ENCODE results near the gene EPS8L1.
"Not testable (repeated sequence)": the region's sequence is repeated elsewhere in the genome, so short reads cannot be mapped to it uniquely, and the experiment has no call there.

Gene EPS8L1

DNA sequence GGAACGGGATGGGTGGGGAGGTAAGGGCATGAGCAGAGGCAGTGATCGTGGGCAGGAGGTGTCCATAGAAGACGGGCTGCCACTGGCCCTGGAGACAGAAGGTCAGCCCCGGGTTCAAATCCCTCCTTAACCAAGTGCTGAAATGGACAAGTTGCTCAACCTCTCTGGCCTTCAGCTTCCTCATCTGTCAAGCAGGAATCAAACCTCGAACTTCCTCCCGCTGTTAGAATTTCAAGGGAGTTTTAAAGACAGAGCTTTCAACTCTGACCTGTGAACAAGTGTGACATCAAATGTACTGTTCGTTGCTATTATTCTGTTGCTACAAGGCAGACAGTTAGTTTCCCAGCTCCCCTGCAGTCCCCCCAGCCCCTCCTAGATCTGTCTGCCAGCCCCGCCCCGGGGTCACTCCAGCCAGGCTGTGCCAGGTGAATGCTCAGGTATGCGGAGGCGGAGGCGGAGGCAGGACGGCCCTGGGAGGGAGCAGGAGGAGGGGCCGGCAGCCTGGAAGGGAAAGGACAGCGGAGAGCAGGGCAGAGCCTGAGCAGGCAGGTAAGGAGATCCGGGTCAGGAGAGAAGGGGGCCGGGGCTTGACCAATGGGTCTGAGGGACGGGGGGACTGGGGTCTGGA lies at the start of gene EPS8L1:
Gene EPS8L1, plus strand, starts transcription at position 499 of the 628 bp plus-strand sequence. CDS start 576 bp downstream, outside the sequence.
- no peak for DNase-seq (ENCODE audit: low spot score)

- DNase-seq (ENCODE audit: low spot score), result not testable (repeated sequence)
Observed at GRCh38 chr19:55027140-55027471, 48.6 kb upstream of the EPS8L1 start.

GRCh38 chr19:55027472-55028337 lies 48.0 kb upstream of the EPS8L1 start:
- no peak for DNase-seq (ENCODE audit: low spot score)

DNA sequence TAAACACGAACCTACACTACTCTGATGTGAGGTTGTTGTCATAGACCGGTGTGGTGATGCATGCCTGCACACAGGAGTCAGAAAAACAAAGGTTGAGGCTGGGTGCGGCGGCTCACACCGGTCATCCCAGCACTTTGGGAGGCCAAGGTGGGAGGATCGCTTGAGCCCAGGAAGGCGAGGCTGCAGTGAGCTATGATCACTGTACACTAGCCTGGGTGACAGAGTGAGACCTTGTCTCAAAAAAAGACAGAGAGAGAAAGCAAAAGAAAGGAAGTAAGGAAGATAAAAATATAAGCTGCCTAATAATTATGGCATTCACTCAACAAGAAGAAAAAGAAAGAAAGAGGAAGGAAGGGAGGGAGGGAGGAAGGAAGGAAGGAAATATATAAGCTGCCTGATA lies 46.9 kb upstream of the EPS8L1 start:
- no peak for DNase-seq (ENCODE audit: low spot score)

- no peak for DNase-seq (ENCODE audit: low spot score)
Observed at GRCh38 chr19:55031178-55031577, 44.5 kb upstream of the EPS8L1 start.

GRCh38 chr19:55032170-55032800 lies 43.4 kb upstream of the EPS8L1 start:
- no peak for DNase-seq (ENCODE audit: low spot score)

DNA sequence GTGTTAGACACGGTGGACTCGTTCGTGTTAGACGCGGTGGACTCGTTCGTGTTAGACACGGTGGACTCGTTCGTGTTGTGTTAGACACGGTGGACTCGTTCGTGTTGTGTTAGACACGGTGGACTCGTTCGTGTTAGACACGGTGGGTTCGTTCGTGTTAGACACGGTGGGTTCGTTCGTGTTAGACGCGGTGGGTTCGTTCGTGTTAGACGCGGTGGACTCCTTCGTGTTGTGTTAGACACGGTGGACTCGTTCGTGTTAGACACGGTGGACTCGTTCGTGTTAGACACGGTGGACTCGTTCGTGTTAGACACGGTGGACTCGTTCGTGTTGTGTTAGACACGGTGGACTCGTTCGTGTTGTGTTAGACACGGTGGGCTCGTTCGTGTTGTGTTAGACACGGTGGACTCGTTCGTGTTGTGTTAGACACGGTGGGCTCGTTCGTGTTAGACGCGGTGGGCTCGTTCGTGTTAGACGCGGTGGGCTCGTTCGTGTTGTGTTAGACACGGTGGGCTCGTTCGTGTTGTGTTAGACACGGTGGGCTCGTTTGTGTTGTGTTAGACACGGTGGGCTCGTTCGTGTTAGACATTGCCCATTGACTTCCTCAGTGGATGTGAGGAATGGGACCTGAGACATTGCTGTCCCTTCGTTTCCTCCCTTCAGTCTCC lies 42.6 kb upstream of the EPS8L1 start:
- DNase-seq (ENCODE audit: low spot score), result not testable (repeated sequence)

DNA sequence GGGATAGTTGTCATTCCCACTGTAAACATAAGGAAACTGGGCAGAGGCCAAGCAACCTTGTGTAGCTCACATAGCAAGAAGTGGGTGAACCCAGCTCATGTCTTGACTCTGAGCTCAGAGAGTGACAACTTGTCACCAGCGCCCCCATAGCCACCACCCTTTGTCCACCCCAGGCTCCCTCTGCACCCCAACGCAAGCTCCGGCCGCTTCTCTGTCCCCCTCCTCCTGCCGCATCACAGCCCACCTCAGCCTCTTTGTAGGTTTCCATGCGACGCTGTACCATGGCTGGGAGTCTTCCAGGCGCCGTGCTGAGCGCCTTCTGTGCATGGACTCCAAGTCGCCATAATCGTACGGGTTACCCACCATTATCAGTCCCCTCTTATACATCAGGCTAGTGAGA lies 40.9 kb upstream of the EPS8L1 start:
- DNase-seq (ENCODE audit: low spot score), result no peak

- no peak for DNase-seq (ENCODE audit: low spot score)
Observed at GRCh38 chr19:55036058-55036457, 39.6 kb upstream of the EPS8L1 start.

- DNase-seq (ENCODE audit: low spot score), result not testable (repeated sequence)
Observed at GRCh38 chr19:55037603-55038002, 38.1 kb upstream of the EPS8L1 start.

- DNase-seq (ENCODE audit: low spot score), result not testable (repeated sequence)
Observed at GRCh38 chr19:55040654-55041053, 35.0 kb upstream of the EPS8L1 start.

DNA sequence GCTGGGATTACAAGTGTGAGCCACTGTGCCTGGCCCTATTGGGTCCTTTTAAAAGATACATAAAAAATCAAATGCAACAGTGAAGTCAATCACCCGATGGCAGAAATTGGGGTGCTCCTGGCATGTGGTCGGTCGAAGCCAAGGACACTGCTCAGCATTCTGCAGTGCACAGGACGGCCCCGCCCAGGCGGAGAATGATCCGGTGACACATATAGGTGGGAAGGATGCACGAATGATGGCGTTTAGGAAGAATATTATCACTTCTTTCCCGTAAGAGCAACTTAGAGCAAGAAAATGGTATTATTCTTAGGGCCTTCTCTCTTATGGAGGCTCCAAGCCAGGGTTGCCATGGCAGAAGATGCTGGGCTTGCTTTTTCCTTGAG lies 34.4 kb upstream of the EPS8L1 start:
- DNase-seq (ENCODE audit: low spot score), result no peak

DNA sequence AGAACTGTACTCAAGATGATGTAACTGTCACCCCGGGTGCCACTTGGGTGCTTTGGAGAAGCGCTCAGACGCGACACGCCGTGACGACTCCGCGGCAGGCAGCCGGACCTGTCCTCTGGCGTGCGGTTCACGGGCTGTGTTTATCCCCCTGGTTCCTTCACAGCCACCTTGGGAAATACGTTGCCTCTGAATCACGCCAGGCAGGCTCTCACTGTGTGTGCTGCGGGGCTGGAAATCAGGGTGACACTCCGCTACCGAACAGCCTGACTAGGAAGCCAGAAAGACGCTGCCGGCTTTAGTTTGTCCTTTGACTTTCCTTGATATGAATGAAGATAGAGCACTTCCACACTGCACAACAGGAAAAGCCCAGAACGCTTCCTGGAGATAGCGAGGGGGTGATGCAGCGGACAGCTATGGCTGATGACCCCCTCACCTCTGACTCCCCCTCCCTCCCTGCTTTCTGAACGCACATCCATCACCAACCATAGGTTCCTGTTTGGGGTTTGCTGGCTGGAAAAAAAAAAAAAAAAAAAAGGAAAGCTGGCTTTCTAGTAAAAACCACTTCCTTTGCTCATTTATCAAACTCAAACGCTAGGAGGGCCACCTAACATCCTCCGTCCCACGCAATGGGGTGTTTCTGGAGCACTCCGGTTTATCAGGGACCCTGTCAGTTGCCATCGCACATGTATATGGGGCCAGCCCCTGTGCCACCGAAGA lies 33.9 kb upstream of the EPS8L1 start:
- DNase-seq (ENCODE audit: low spot score), result no peak

DNA sequence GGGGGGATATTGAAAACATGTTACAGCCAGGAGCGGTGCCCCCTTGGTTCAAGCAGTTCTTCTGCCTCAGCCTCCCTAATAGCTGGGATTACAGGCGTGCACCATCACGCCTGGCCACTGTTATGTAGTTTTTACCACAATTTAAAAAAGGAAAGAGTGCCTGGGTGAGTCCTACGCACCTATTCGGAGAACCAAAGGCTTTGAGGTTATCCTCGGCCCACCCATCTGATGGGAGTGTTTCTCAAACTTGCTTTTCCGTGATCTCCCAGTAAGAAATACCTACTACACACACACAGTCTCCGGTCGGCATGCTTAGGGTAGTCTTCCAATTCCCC lies 33.4 kb upstream of the EPS8L1 start:
- no peak for DNase-seq (ENCODE audit: low spot score)

DNA sequence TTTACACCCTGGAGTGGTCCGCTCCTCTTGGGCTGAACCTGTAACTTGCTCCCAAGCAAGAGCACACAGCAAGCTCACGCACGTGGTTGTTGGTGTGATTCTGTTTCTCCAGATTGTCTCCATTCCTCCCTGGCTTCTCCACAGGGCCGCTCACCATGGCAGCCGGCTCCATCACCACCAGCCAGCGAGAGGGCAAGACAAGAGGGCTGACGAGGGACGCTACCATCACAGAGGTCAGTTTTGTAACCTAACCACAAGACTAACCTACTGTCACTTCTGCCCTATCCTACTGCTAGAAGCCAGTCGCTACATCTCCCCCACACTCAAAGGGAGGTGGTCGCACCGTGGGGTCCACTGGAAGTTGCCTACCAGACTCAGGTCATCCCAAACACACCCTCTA lies 33.0 kb upstream of the EPS8L1 start:
- DNase-seq (ENCODE audit: low spot score), result no peak

GRCh38 chr19:55044286-55044685 lies 31.4 kb upstream of the EPS8L1 start:
- no peak for DNase-seq (ENCODE audit: low spot score)

- no peak for DNase-seq (ENCODE audit: low spot score)
Observed at GRCh38 chr19:55044771-55045716, 30.6 kb upstream of the EPS8L1 start.

DNA sequence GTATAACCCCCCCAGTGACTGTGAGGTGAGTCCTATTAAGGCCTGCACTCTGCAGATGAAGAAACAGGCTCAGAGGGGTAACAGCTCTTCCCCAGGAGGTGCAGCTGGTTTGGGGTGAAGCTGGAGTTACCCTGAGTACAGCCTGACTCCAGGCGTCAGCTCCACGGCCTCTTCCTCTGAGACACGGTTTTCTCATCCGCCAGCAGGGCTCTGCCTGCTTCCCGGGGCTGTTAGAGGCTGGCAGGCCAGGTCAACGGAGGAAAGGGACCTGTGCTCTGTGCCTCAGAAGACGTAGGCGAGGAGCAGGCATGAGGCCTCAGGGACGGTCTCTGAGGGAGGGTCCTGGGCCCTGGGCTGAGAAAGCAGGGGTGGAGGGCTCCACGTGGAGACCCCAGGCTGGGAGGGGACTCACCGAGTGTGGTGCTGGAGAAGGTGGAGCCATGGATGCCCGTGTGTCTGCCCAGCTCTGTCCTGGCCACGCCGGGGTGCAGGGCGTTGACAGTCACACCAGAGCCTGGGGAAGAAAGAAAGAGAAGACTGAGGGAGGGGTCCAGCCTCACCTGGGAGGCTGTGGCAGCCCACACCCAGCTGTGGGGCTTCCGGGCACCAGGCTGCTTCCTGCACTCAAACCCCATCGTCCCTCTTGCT lies 28.6 kb upstream of the EPS8L1 start:
- DNase-seq (ENCODE audit: low spot score), result no peak

- no peak for DNase-seq (ENCODE audit: low spot score)
Observed at GRCh38 chr19:55047951-55048350, 27.7 kb upstream of the EPS8L1 start.

DNA sequence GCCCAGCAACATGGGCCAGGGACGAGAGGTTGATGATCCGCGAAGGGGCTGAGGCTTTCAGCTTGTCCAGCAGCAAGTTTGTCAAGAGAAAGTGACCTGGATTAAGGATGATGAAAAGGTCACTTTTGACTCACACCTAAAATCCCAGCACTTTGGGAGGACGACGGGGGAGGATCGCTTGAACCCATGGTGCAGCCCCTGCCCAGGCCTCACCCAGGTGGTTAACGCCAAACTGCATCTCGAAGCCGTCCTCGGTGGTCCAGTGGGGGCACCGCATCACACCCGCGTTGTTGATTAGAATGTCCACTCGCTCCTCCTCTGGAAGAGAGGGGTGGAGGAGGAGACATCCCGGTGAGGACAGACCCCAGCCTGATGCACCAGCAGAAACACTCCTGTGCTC lies 27.2 kb upstream of the EPS8L1 start:
- no peak for DNase-seq (ENCODE audit: low spot score)

All from hematopoietic multipotent progenitor cell treated with erythropoietin and hydrocortisone succinate and interleukin-3 and kit ligand, for 17 days (in vitro differentiated cells).